Neutrophil (primary cell): ENCODE data around the gene ATP2A2.

Experiments
- H3K27ac ChIP-seq: fragments of 200-600 bp; sonication (generic); 2 replicates; pipeline ENCODE4 v1.5.1; 2016; ENCODE audit warnings: mild to moderate bottlenecking, moderate library complexity
- H3K27me3 ChIP-seq: fragments of 200-600 bp; sonication (generic); 2 replicates; pipeline ENCODE4 v1.6.0; 2016; ENCODE audit warnings: mild to moderate bottlenecking
- H3K36me3 ChIP-seq: fragments of 200-600 bp; sonication (generic); 2 replicates; pipeline ENCODE4 v1.5.1; 2017
- H3K4me1 ChIP-seq, 2 experiments: fragments of 200-600 bp in 1 of 2; sonication (generic) in 1 of 2; 1 replicate in 1 of 2; 2 replicates in 1 of 2; pipeline versions ENCODE4 v1.5.1 to v1.6.1; 2013 to 2016; ENCODE audit warnings: low read depth in 1 of 2, low read length in 1 of 2, mild to moderate bottlenecking in 1 of 2, moderate library complexity in 1 of 2; ENCODE audit not compliant: control insufficient read depth in 1 of 2, insufficient read depth in 1 of 2
- H3K4me3 ChIP-seq, 2 experiments: fragments of 200-600 bp in 1 of 2; sonication (generic) in 1 of 2; 1 replicate in 1 of 2; 2 replicates in 1 of 2; pipeline ENCODE4 v1.5.1; 2013 to 2016; ENCODE audit warnings: low read depth in 1 of 2, low read length in 1 of 2, mild to moderate bottlenecking in 1 of 2, moderate library complexity in 1 of 2
- H3K9me3 ChIP-seq: fragments of 200-600 bp; sonication (generic); 2 replicates; pipeline ENCODE4 v1.5.1; 2016
- CTCF ChIP-seq: fragments of 200-600 bp; sonication (generic); IDR thresholded peaks from 2 replicates; pipeline ENCODE4 v1.5.1; 2016; ENCODE audit warnings: antibody characterized with exemption

ATP2A2 gene

DNA sequence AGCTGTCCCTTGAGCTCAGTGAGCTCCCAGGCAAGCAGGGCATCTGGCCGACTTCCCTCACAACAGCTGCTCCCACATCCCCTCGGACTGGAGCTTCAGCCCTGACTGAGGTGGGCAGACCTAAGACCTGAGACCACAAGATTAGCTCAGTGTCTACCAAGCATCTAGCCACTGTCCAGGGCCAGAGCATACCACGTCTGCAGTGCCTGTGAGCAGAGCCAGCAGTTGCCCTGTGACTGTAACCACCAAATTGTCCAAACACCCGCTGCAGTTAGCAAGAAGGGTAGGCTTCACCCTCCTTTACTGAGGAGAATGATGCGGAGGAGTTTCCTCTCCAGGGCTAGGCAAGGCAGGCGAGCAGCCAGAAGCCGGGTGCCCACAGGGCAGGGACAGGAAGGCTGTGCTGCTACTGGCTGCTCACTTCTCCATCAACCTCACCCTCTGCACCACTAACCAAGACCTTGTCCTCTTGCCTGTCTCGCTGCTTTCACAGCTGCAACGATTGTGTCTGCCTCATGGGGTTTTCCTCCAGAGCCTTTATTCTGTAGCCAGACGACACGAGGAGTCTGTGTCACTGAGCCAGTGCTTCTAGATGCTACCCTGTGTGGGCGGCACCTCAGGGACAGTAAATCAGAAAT lies 68.6 kb downstream of the ATP2A2 start:
- peaks cover 46 to 48% of the 10 kb centered on the region in 2 experiments for H3K4me1 ChIP-seq
- H3K27ac ChIP-seq: peak overlapping the region; percentile 71
- H3K27me3 ChIP-seq: no peaks in the 10 kb centered on the region
- peaks cover 43% of the 10 kb centered on the region for H3K36me3 ChIP-seq
- peak overlapping the region in 1 of 2 experiments; percentile 5 for H3K4me3 ChIP-seq
- no peaks in the 10 kb centered on the region for H3K9me3 ChIP-seq
- TF ChIP-seq CTCF: no peak

DNA sequence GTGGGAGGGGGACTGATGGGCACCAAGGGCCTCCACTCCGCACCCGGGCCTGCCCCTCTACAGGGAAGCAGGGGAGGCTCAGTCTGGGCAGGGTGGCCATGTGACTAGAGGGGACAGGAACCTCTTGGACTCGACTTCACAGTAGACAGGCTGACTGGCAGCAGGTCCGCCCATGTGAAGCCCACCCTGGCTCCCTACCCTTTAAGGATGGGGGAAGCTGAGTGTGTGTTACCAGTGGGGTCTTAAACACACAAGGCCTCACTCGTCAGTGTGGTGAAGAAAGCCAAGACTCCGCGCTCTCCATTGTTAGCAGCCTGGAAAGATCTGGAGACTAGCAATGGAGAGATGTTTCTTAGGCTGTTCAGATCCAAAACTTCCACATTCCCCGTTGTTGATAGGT lies 70.1 kb downstream of the ATP2A2 start:
- Histone ChIP-seq H3K27ac (no peak overlapping the region), H3K4me3 (no peak overlapping the region), H3K9me3 (no peaks in the 10 kb centered on the region), H3K27me3 (no peaks in the 10 kb centered on the region), H3K4me1 (peaks cover 44 to 45% of the 10 kb centered on the region in 2 experiments), H3K36me3 (peaks cover 28% of the 10 kb centered on the region)
- no peak for TF ChIP-seq CTCF

- H3K27ac ChIP-seq: no peak overlapping the region
- no peaks in the 10 kb centered on the region for H3K27me3 ChIP-seq
- H3K4me3 ChIP-seq: no peak overlapping the region
- peaks cover 15% of the 10 kb centered on the region for H3K36me3 ChIP-seq
- H3K9me3 ChIP-seq: no peaks in the 10 kb centered on the region
- H3K4me1 ChIP-seq: peaks cover 44 to 45% of the 10 kb centered on the region in 2 experiments
- TF ChIP-seq CTCF: no peak
These were observed 71.4 kb downstream of the ATP2A2 start for GRCh38 chr12:110352401-110352800.

DNA sequence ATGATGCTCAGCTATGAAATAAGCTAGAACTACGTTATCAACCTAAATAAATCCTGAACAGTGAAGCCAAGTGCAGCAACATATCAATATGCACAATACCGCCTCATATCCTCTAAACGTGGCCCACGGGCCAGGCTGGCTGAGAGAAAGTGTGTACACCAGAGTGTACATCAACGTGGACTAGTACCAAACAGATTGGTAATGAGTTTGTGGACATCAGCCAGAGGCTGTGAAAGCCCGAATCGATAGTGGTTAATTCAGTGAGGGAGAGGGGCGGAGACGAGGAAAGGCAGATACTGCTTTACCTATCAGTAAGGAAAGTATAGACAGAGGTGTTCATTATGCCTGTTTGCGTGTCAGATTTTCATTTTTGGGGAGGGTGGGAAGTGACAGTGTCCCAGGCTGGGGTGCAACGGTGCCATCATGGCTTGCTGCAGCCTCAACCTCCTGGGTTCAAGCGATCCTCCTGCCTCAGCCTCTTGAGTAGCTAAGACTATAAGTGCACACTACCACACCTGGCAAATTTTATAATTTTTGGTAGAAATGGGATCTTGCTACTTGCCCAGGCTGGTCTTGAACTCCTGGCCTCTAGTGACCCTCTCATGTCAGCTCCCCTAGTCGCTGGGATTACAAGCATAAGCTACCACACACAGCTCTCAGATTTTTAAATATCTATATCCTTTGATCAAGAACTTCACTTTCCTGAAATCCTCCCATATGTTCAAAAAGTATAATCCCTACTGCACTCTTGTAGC lies 72.3 kb downstream of the ATP2A2 start:
- Histone ChIP-seq H3K4me3 (no peak overlapping the region), H3K36me3 (peaks cover 5% of the 10 kb centered on the region), H3K4me1 (peaks cover 41 to 43% of the 10 kb centered on the region in 2 experiments), H3K9me3 (no peaks in the 10 kb centered on the region), H3K27me3 (no peaks in the 10 kb centered on the region), H3K27ac (no peak overlapping the region)
- TF ChIP-seq CTCF: no peak

DNA sequence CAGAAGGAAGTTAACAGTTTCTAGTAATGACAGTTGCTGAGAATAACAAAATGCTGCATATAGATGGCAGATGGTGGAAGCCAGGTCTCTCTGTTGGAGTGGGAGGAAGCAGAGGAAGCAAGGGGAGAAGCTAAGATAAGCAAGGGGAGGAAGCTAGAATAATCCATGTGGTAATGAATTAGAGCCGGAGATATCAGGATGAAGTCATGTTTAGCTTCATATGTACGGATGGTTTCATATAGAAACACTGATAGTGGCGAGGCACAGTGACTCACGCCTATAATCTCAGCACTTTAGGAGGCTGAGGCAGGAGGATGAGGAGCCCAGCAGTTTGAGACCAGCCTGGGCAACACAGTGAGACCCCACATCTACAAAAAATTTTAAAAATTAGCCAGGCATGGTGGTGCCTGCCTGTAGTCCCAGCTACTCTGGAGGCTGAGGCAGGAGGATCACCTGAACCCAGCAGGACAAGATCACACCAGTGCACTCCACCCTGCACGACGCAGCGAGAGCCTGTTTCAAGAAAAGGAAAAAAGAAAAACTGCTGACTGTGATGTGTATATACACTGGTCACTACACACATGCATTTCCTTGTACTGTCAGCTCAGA lies 73.2 kb downstream of the ATP2A2 start:
- no peak overlapping the region for H3K27ac ChIP-seq
- H3K4me3 ChIP-seq: no peak overlapping the region
- H3K4me1 ChIP-seq: peaks cover 33 to 34% of the 10 kb centered on the region in 2 experiments
- no peak for TF ChIP-seq CTCF
- H3K9me3 ChIP-seq: no peaks in the 10 kb centered on the region
- no peaks in the 10 kb centered on the region for H3K27me3 ChIP-seq
- peaks cover 5% of the 10 kb centered on the region for H3K36me3 ChIP-seq
